DND-41 (cell line): ENCODE data around the gene UPB1.

ENCODE experiments used
- ATAC-seq: fragments of 200-7000 bp; cut with Tn5 transposase; 3 replicates; pipeline ENCODE4 v1.9.1; 2021; ENCODE audit warnings: low read depth; ENCODE audit not compliant: insufficient read depth
- DNase-seq: peaks from one replicate; pipeline ENCODE4 v3.0.0-alpha.2; 2020
- H2AFZ ChIP-seq: 2 replicates; pipeline ENCODE4 v1.6.0; 2012; ENCODE audit warnings: low read depth, low read length
- H3K27ac ChIP-seq: 2 replicates; pipeline ENCODE4 v1.5.1; 2012; ENCODE audit warnings: low read length, inconsistent platforms
- H3K27me3 ChIP-seq: fragments of 200-600 bp; sonication (generic); 2 replicates; pipeline ENCODE4 v1.6.0; 2012; ENCODE audit warnings: low read length, mild to moderate bottlenecking, inconsistent platforms; ENCODE audit not compliant: insufficient read depth, poor library complexity
- H3K36me3 ChIP-seq: 2 replicates; pipeline ENCODE4 v1.5.1; 2012; ENCODE audit warnings: low read length, inconsistent platforms; ENCODE audit not compliant: insufficient read depth
- H3K4me1 ChIP-seq: 2 replicates; pipeline ENCODE4 v1.5.1; 2012; ENCODE audit warnings: mild to moderate bottlenecking, low read length; ENCODE audit not compliant: insufficient read depth
- H3K4me2 ChIP-seq: 2 replicates; pipeline ENCODE4 v1.6.0; 2012; ENCODE audit warnings: mild to moderate bottlenecking, moderate library complexity, low read length, inconsistent platforms; ENCODE audit not compliant: insufficient read depth
- H3K4me3 ChIP-seq, 2 experiments: fragments of 200-600 bp in 1 of 2; shearing (Covaris generic) in 1 of 2; 2 replicates each; pipeline ENCODE4 v1.5.1; 2012 to 2016; ENCODE audit warnings: inconsistent platforms in 2 of 2, low read length in 2 of 2, mild to moderate bottlenecking in 2 of 2, low read depth in 1 of 2, moderate library complexity in 1 of 2
- H3K79me2 ChIP-seq: 2 replicates; pipeline ENCODE4 v1.6.0; 2012; ENCODE audit warnings: low read length, inconsistent platforms; ENCODE audit not compliant: insufficient read depth
- H3K9ac ChIP-seq: 2 replicates; pipeline ENCODE4 v1.6.0; 2012; ENCODE audit warnings: low read depth, mild to moderate bottlenecking, inconsistent platforms, low read length, moderate library complexity
- H3K9me3 ChIP-seq: 2 replicates; pipeline ENCODE4 v1.5.1; 2012; ENCODE audit warnings: low read length, moderate library complexity, mild to moderate bottlenecking, inconsistent platforms; ENCODE audit not compliant: insufficient read depth, severe bottlenecking
- H4K20me1 ChIP-seq: 2 replicates; pipeline ENCODE4 v1.6.0; 2012; ENCODE audit warnings: low read length; ENCODE audit not compliant: insufficient read depth
- EZH2 ChIP-seq: IDR thresholded peaks from 3 replicates; pipeline ENCODE4 v1.6.1; 2012; ENCODE audit warnings: borderline replicate concordance, low read depth, mild to moderate bottlenecking, moderate library complexity, low read length, inconsistent platforms; ENCODE audit not compliant: severe bottlenecking
- TF ChIP-seq, protein P1 (sequence below): IDR thresholded peaks from 2 replicates; pipeline ENCODE4 v1.5.1; 2012; ENCODE audit warnings: borderline replicate concordance, low read length, moderate library complexity, mild to moderate bottlenecking; ENCODE audit not compliant: poor library complexity, severe bottlenecking; ENCODE audit errors: extremely low read depth

The UPB1 gene

DNA sequence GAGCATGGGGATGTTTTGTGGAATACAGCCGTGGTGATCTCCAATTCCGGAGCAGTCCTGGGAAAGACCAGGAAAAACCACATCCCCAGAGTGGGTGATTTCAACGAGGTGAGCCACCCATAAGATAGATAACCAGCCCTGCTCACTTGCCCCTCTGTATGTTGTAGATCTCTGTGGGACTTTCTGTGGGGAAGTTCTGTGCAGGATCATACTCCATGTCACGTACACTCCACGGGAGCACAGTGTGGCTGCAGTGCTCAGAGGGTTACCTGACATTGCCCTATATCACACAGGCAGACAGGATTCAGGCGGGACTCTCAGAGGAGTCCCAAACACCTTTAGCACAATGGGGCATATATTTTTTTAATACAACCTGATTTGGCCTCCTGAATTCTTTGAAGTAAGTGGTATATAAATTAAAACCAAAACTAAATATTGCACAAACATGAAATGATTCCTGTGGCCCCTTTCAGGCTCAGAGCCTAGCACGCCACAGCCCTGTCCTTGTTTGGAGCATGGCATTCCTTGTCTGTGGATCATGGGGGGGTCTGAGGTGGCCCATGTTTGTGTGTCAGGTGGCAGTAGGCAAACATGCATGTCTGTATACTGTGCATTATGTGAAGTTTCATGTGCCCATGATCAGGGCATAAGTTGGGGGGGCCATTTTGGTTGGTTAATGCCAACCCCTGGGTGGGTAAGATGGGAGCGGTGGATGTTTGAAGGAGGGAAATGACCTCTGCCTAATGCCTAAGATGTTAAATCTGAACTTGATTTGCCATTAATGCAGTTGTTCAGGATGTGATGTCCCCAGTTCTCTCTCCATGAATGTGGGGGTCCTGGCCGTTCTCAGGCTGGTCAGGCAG, 18.5 kb downstream of the UPB1 start:
- Histone ChIP-seq H3K9me3 (no peaks in the 10 kb centered on the region), H2AFZ (no peak overlapping the region), H3K36me3 (no peaks in the 10 kb centered on the region), H3K9ac (no peak overlapping the region), H3K79me2 (no peaks in the 10 kb centered on the region), H3K4me1 (peaks cover 1% of the 10 kb centered on the region; the same call in 1 of the 2 replicates), H4K20me1 (no peaks in the 10 kb centered on the region), H3K27me3 (no peaks in the 10 kb centered on the region), H3K4me2 (no peak overlapping the region), H3K4me3 (no peak overlapping the region), H3K27ac (no peak overlapping the region)
- DNase-seq (no peak), ATAC-seq (no peak)
- no peak for TF ChIP-seq EZH2
- TF ChIP-seq, protein P1, sequence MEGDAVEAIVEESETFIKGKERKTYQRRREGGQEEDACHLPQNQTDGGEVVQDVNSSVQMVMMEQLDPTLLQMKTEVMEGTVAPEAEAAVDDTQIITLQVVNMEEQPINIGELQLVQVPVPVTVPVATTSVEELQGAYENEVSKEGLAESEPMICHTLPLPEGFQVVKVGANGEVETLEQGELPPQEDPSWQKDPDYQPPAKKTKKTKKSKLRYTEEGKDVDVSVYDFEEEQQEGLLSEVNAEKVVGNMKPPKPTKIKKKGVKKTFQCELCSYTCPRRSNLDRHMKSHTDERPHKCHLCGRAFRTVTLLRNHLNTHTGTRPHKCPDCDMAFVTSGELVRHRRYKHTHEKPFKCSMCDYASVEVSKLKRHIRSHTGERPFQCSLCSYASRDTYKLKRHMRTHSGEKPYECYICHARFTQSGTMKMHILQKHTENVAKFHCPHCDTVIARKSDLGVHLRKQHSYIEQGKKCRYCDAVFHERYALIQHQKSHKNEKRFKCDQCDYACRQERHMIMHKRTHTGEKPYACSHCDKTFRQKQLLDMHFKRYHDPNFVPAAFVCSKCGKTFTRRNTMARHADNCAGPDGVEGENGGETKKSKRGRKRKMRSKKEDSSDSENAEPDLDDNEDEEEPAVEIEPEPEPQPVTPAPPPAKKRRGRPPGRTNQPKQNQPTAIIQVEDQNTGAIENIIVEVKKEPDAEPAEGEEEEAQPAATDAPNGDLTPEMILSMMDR: no peak

DNA sequence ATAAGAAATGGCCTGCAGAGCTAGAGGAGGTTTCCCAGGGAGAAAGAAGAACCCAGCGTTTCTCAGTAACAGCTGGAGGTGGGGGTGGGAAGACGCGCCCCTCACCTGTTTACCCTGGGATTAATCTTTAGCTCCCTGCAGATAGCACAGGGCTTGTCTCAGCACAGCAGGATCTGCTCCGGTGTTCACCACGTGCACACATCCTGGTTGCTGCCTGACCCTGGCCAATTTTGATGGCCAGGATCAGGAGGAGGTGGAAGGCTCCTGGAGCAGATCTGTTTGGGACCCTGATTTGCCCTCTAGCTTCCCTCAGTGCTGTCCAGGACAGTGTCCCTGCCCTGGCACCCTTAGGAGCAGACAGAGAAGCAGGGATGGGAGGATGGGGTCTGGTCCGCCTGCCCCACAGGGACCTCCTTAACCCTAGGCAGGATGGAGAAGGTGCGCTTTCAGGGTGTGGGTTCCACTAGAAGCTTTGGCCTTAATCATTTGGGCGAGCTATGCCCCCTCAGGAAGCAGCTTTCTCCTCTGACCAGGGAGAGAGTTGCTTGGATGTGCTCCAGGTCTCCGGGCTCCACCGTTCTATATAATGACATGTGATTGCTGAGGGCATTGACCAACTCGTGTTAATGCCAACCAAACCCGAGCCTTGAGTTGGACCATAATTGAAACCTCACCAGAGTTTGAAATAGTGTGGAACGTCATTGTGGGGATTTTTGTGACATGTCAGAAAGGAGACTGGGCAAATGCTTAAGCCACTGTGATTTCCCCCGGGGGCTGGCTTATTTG, 19.3 kb downstream of the UPB1 start:
- H3K4me3 ChIP-seq: no peak overlapping the region
- no peak overlapping the region for H2AFZ ChIP-seq
- H3K9me3 ChIP-seq: no peaks in the 10 kb centered on the region
- H3K27me3 ChIP-seq: no peaks in the 10 kb centered on the region
- DNase-seq (no peak), ATAC-seq (no peak)
- no peak overlapping the region for H3K27ac ChIP-seq
- H3K9ac ChIP-seq: no peak overlapping the region
- no peaks in the 10 kb centered on the region for H3K79me2 ChIP-seq
- peaks cover 9% of the 10 kb centered on the region; the same call in 1 of the 2 replicates for H3K4me1 ChIP-seq
- H3K36me3 ChIP-seq: no peaks in the 10 kb centered on the region
- TF ChIP-seq, protein P1: no peak
- TF ChIP-seq EZH2: no peak
- no peak overlapping the region for H3K4me2 ChIP-seq
- H4K20me1 ChIP-seq: no peaks in the 10 kb centered on the region

DNA sequence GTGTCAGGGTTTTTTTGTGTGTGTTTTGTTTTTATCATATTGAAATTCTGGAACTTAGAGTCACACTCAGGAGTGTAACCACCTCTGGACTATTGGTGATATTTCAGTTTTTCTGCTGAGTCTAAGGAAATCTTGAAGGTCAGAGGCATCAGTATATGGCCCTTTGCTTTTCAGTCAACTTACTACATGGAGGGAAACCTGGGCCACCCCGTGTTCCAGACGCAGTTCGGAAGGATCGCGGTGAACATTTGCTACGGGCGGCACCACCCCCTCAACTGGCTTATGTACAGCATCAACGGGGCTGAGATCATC, 19.9 kb downstream of the UPB1 start:
- H3K9me3 ChIP-seq: no peaks in the 10 kb centered on the region
- no peak for DNase-seq
- no peak overlapping the region for H3K9ac ChIP-seq
- no peaks in the 10 kb centered on the region for H3K27me3 ChIP-seq
- H3K36me3 ChIP-seq: no peaks in the 10 kb centered on the region
- H3K27ac ChIP-seq: no peak overlapping the region
- no peak for ATAC-seq
- H4K20me1 ChIP-seq: no peaks in the 10 kb centered on the region
- no peak for TF ChIP-seq EZH2
- TF ChIP-seq, protein P1: no peak
- H3K4me2 ChIP-seq: no peak overlapping the region
- H3K79me2 ChIP-seq: no peaks in the 10 kb centered on the region
- no peak overlapping the region for H3K4me3 ChIP-seq
- H2AFZ ChIP-seq: no peak overlapping the region
- peaks cover 15% of the 10 kb centered on the region for H3K4me1 ChIP-seq
